Astrocyte (in vitro differentiated cells and primary cell): ENCODE results near the gene LIMS1.
A peak's percentile ranks its signal among the peaks of the same experiment; 100 is the strongest.

Experiments
- CTCF ChIP-seq: IDR thresholded peaks from 2 replicates; pipeline ENCODE4 v1.5.1; 2011; ENCODE audit warnings: low read depth, mild to moderate bottlenecking, inconsistent platforms, low read length, moderate library complexity; ENCODE audit not compliant: insufficient read depth
- EZH2 ChIP-seq: IDR thresholded peaks from 2 replicates; pipeline ENCODE4 v1.6.1; 2012; ENCODE audit warnings: mild to moderate bottlenecking, low read length, inconsistent platforms; ENCODE audit not compliant: insufficient read depth

- no peak for TF ChIP-seq EZH2
- TF ChIP-seq CTCF, result peak; percentile 57
Measured at GRCh38 chr2:108607706-108608301, 73.5 kb downstream of the LIMS1 start.
